Measurements from ENCODE around the gene MFSD12. TPM values are rescaled to one million over a fixed set of nuclear protein-coding genes. Genes with fewer than 3 reads are reported as not detected.

MFSD12 gene
- total and polyA plus RNA-seq, 2 of the 8 experiments (the other 6 are each of a cell fraction or from before 2014, with no cell fraction given) = 59.6 to 71.3 TPM

GRCh38 chr19:3518659-3519058, 38.7 kb downstream of the MFSD12 start:
- no peak for FAIRE-seq
- no peak for TF ChIP-seq HDAC6 (IDR thresholded peaks at IDR 0.05; ENCODE audit: low read depth, low read length)

More at GRCh38 chr19:3518659-3519058, 38.7 kb downstream of the MFSD12 start:
- Histone ChIP-seq H4K20me1 (replicated peaks in 1 of 2; ENCODE audit: control insufficient read depth in 1 of 2, insufficient read depth in 2 of 2, low read length in 2 of 2) (peaks cover 0 to 14% of the 10 kb centered on the region in 2 experiments), H3K27me3 (replicated peaks in 1 of 4; ENCODE audit: control insufficient read depth in 3 of 4, extremely low read depth in 1 of 4, insufficient read depth in 3 of 4, low read length in 3 of 4) (no peaks in the 10 kb centered on the region), H3K14ac (ENCODE audit: insufficient read length) (no peak overlapping the region), H4K8ac (ENCODE audit: extremely low read depth, insufficient read depth, low read length) (no peak overlapping the region), H2BK15ac (ENCODE audit: low read length) (0 out of 2 replicates have a peak overlapping the region, but pooled peaks have one; percentile 23), H2AFZ (ENCODE audit: low read length) (no peak overlapping the region), H4K91ac (replicated peaks; ENCODE audit: insufficient read length, low read length) (peak overlapping the region; percentile 78), H3K4me2 (ENCODE audit: insufficient read depth in 1 of 2, low read depth in 2 of 2, low read length in 2 of 2) (peak overlapping the region; percentile 5 to 60), H3K36me3 (ENCODE audit: control insufficient read depth in 2 of 4, insufficient read depth in 4 of 4, low read length in 3 of 4) (no peaks in the 10 kb centered on the region), H3K56ac (replicated peaks; ENCODE audit: insufficient read length, low read depth, low read length) (no peak overlapping the region), H3K27ac (ENCODE audit: low read depth, low read length) (peak overlapping the region; percentile 13; the same call in 1 of the 2 replicates), H2BK5ac (ENCODE audit: low read depth, low read length) (peak overlapping the region; percentile 86; the same call in 1 of the 2 replicates), H4K5ac (ENCODE audit: insufficient read length, low read depth, low read length) (no peak overlapping the region), H3K79me1 (ENCODE audit: low read depth, low read length) (peaks cover 10% of the 10 kb centered on the region), H3K4ac (replicated peaks; ENCODE audit: insufficient read length, low read depth, low read length) (no peak overlapping the region), H3K4me1 (replicated peaks in 1 of 4; ENCODE audit: control insufficient read depth in 3 of 4, insufficient read depth in 4 of 4, low read length in 3 of 4) (peaks cover 0 to 29% (median 20%) of the 10 kb centered on the region in 4 experiments; a peak in 6 of 7 replicates), H3K23ac (ENCODE audit: insufficient read length) (no peak overlapping the region), H2BK12ac (ENCODE audit: low read depth, low read length) (peak overlapping the region; percentile 97; the same call in 1 of the 2 replicates), H2BK20ac (ENCODE audit: low read length) (peak overlapping the region; percentile 17), H3K4me3 (ENCODE audit: extremely low read depth in 1 of 4, insufficient read depth in 2 of 4, low read depth in 3 of 4, low read length in 4 of 4) (peak overlapping the region in 2 of 4 experiments; percentile 14 to 19; a peak in 3 of 8 replicates), H3K9me3 (ENCODE audit: insufficient read depth in 2 of 2, low read depth in 1 of 2, low read length in 1 of 2) (no peaks in the 10 kb centered on the region), H3K18ac (ENCODE audit: extremely low read depth, low read length) (peak overlapping the region; percentile 76), H3K9ac (replicated peaks in 1 of 4; ENCODE audit: extremely low read depth in 1 of 4, low read depth in 3 of 4, low read length in 3 of 4) (no peak overlapping the region; a peak in 1 of 7 replicates), H3K79me2 (ENCODE audit: control insufficient read depth in 1 of 2, insufficient read depth in 2 of 2, low read length in 2 of 2) (peaks cover 0 to 61% of the 10 kb centered on the region in 2 experiments; a peak in 3 of 4 replicates), H2BK120ac (replicated peaks; ENCODE audit: low read depth, low read length) (no peak overlapping the region), H3K23me2 (ENCODE audit: low read depth, low read length) (no peaks in the 10 kb centered on the region), H2AK5ac (ENCODE audit: low read depth, low read length) (peak overlapping the region; percentile 87; the same call in 1 of the 2 replicates)
- 85% methylated on average over 2 of the region's 2 CpGs; no CpG with 5 or more reads in 1 of the 2 experiments for WGBS, 2 experiments (ENCODE audit: extremely low coverage in 1 of 2, insufficient coverage in 1 of 2, insufficient read length in 1 of 2, insufficient replicate concordance in 2 of 2, low coverage in 1 of 2, low lambda C conversion rate in 2 of 2, missing lambda C conversion rate in 1 of 2)
- POLR2A ChIA-PET (ENCODE audit: partially characterized antibody) = interaction anchor here (1.1 to 1.5 kb wide), 3 partner anchors 17 to 20 kb away, joined by 3 to 5 read pairs (median 4); partner anchors contain the start of genes DOHH and TEKTIP1
- CTCF ChIA-PET (ENCODE audit: partially characterized antibody) = interaction anchor here (1.0 to 5.4 kb wide), 5 partner anchors 9 to 138 kb away, joined by 3 to 28 read pairs (median 3); no protein-coding TSS in a partner anchor
- no peak for DNase-seq (ENCODE audit: low read depth in 1 of 2, low spot score in 2 of 2)

All from H1 (cell line).